Measurements from ENCODE around the gene IQCK. TPM values are rescaled to one million over a fixed set of nuclear protein-coding genes. Genes with fewer than 3 reads are reported as not detected.

Gene IQCK
- total RNA-seq, 1 experiment from 2014 or later = 15.5 TPM

- CTCF ChIA-PET = no interaction called here
- BruUV-seq (replicated peaks) = no TSS peak
- ATAC-seq = no peak
Measured at GRCh38 chr16:19674485-19674884, 43.6 kb upstream of the IQCK start.

GRCh38 chr16:19677402-19677801 is 40.7 kb upstream of the IQCK start:
- no peak for ATAC-seq
- CTCF ChIA-PET = no interaction called here
- in situ Hi-C loops (cut with HindIII; ENCODE audit: low pct_unique_long_range_greater_than_20kb, low sequenced_read_pairs) = no loop called here

More at GRCh38 chr16:19674485-19674884, 43.6 kb upstream of the IQCK start:
- TF ChIP-seq POLR2AphosphoS5 (IDR thresholded peaks at IDR 0.05; ENCODE audit: low read depth, low read length) = no peak
- no peak for TF ChIP-seq TCF7L2 (IDR thresholded peaks at IDR 0.05; ENCODE audit: low read depth, low read length)
- TF ChIP-seq, protein P1, sequence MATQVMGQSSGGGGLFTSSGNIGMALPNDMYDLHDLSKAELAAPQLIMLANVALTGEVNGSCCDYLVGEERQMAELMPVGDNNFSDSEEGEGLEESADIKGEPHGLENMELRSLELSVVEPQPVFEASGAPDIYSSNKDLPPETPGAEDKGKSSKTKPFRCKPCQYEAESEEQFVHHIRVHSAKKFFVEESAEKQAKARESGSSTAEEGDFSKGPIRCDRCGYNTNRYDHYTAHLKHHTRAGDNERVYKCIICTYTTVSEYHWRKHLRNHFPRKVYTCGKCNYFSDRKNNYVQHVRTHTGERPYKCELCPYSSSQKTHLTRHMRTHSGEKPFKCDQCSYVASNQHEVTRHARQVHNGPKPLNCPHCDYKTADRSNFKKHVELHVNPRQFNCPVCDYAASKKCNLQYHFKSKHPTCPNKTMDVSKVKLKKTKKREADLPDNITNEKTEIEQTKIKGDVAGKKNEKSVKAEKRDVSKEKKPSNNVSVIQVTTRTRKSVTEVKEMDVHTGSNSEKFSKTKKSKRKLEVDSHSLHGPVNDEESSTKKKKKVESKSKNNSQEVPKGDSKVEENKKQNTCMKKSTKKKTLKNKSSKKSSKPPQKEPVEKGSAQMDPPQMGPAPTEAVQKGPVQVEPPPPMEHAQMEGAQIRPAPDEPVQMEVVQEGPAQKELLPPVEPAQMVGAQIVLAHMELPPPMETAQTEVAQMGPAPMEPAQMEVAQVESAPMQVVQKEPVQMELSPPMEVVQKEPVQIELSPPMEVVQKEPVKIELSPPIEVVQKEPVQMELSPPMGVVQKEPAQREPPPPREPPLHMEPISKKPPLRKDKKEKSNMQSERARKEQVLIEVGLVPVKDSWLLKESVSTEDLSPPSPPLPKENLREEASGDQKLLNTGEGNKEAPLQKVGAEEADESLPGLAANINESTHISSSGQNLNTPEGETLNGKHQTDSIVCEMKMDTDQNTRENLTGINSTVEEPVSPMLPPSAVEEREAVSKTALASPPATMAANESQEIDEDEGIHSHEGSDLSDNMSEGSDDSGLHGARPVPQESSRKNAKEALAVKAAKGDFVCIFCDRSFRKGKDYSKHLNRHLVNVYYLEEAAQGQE (IDR thresholded peaks at IDR 0.05; ENCODE audit: insufficient read depth in 1 of 2, low read depth in 2 of 2, low read length in 1 of 2) = no peak
- TF ChIP-seq CTCF (IDR thresholded peaks at IDR 0.05) = no peak
- no peak for TF ChIP-seq SIN3A (IDR thresholded peaks at IDR 0.05; ENCODE audit: borderline replicate concordance, insufficient read depth, low read depth, low read length)
- H3K9me3 ChIP-seq (ENCODE audit: control insufficient read depth, insufficient read depth, low read depth, low read length) = no peaks in the 10 kb centered on the region
- POLR2A ChIA-PET = interaction anchor here (0.7 kb wide), 1 partner anchor 25 kb away, joined by 10 read pairs; no protein-coding TSS in a partner anchor
- in situ Hi-C loops (cut with HindIII; ENCODE audit: low pct_unique_long_range_greater_than_20kb, low sequenced_read_pairs) (no loop called here), intact Hi-C loops (cut with micrococcal nuclease; ENCODE audit: unreplicated experiment) (no loop called here)
- H3K4me3 ChIP-seq (ENCODE audit: low read depth in 2 of 2, low read length in 2 of 2) = no peak overlapping the region
- H3K27ac ChIP-seq (ENCODE audit: low read length) = no peak overlapping the region
- H3K4me1 ChIP-seq (ENCODE audit: control insufficient read depth, insufficient read depth, low read length) = no peaks in the 10 kb centered on the region
- H3K36me3 ChIP-seq (ENCODE audit: control insufficient read depth, insufficient read depth, low read length) = no peaks in the 10 kb centered on the region; the same call in 1 of the 2 replicates
- no peak for DNase-seq (ENCODE audit: low read depth, low spot score)
- no peaks in the 10 kb centered on the region for H3K27me3 ChIP-seq (ENCODE audit: control insufficient read depth, insufficient read depth, low read length)

More at GRCh38 chr16:19677402-19677801, 40.7 kb upstream of the IQCK start:
- H3K4me1 ChIP-seq (ENCODE audit: control insufficient read depth, insufficient read depth, low read length) = no peaks in the 10 kb centered on the region
- POLR2A ChIA-PET = no interaction called here
- H3K27ac ChIP-seq (ENCODE audit: low read length) = no peak overlapping the region
- H3K36me3 ChIP-seq (ENCODE audit: control insufficient read depth, insufficient read depth, low read length) = no peaks in the 10 kb centered on the region
- DNase-seq (ENCODE audit: low read depth, low spot score) = no peak
- H3K27me3 ChIP-seq (ENCODE audit: control insufficient read depth, insufficient read depth, low read length) = no peaks in the 10 kb centered on the region
- no peak overlapping the region for H3K4me3 ChIP-seq (ENCODE audit: low read depth in 2 of 2, low read length in 2 of 2)
- TF ChIP-seq SIN3A (IDR thresholded peaks at IDR 0.05; ENCODE audit: borderline replicate concordance, insufficient read depth, low read depth, low read length) (no peak), POLR2AphosphoS5 (IDR thresholded peaks at IDR 0.05; ENCODE audit: low read depth, low read length) (no peak), TCF7L2 (IDR thresholded peaks at IDR 0.05; ENCODE audit: low read depth, low read length) (no peak), CTCF (IDR thresholded peaks at IDR 0.05) (no peak)
- TF ChIP-seq, protein P1 (IDR thresholded peaks at IDR 0.05; ENCODE audit: insufficient read depth in 1 of 2, low read depth in 2 of 2, low read length in 1 of 2) = no peak
- BruUV-seq (replicated peaks) = no TSS peak
- intact Hi-C loops (cut with micrococcal nuclease; ENCODE audit: unreplicated experiment) = no loop called here
- no peaks in the 10 kb centered on the region for H3K9me3 ChIP-seq (ENCODE audit: control insufficient read depth, insufficient read depth, low read depth, low read length)

All from Panc1 (cell line).